H1 (cell line): Measurements from ENCODE around the gene ATP5MC2. TPM values are rescaled to one million over a fixed set of nuclear protein-coding genes. Genes with fewer than 3 reads are reported as not detected.

ENCODE experiments used
- CTCF ChIA-PET: fragments of 300-600 bp; sonication (Branson Sonifier 250); formaldehyde crosslinking; loops from one replicate; lab custom pipeline; 2021; ENCODE audit not compliant: partially characterized antibody; lab: Charles Lee
- POLR2A ChIA-PET: fragments of 300-600 bp; sonication (Branson Sonifier 250); formaldehyde crosslinking; loops from one replicate; lab custom pipeline; 2021; ENCODE audit warnings: inconsistent platforms; ENCODE audit not compliant: partially characterized antibody; lab: Charles Lee
- DNase-seq, 2 experiments: peaks; one replicate each; pipeline versions ENCODE4 v3.0.0 to v3.0.0-alpha.2; 2010 to 2022; ENCODE audit warnings: low spot score in 2 of 2, low read depth in 1 of 2, mixed read lengths in 1 of 2
- FAIRE-seq: peaks from 2 replicates; lab custom pipeline; 2011; peaks lifted over from hg19 to GRCh38; lab: Jason Lieb, UNC
- H2AFZ ChIP-seq: 2 replicates; pipeline ENCODE4 v1.8.1; 2012; ENCODE audit warnings: low read length, inconsistent platforms
- H2AK5ac ChIP-seq: 2 replicates; pipeline ENCODE4 v1.6.1; 2013; ENCODE audit warnings: low read depth, low read length
- H2BK120ac ChIP-seq: replicated peaks from 2 replicates; pipeline ENCODE3; 2013; ENCODE audit warnings: low read depth, low read length, inconsistent platforms
- H2BK12ac ChIP-seq: 2 replicates; pipeline ENCODE4 v1.6.1; 2013; ENCODE audit warnings: low read depth, low read length
- H2BK15ac ChIP-seq: 2 replicates; pipeline ENCODE4 v1.6.1; 2013; ENCODE audit warnings: low read length
- H2BK20ac ChIP-seq: 2 replicates; pipeline ENCODE4 v1.6.1; 2013; ENCODE audit warnings: low read length
- H2BK5ac ChIP-seq: 2 replicates; pipeline ENCODE4 v1.6.1; 2013; ENCODE audit warnings: low read depth, low read length
- H3K14ac ChIP-seq: 2 replicates; pipeline ENCODE4 v1.6.1; 2013; ENCODE audit warnings: inconsistent platforms; ENCODE audit not compliant: insufficient read length
- H3K18ac ChIP-seq: 2 replicates; pipeline ENCODE4 v1.6.1; 2013; ENCODE audit warnings: low read length; ENCODE audit errors: extremely low read depth
- H3K23ac ChIP-seq: 2 replicates; pipeline ENCODE4 v1.6.1; 2013; ENCODE audit warnings: inconsistent platforms; ENCODE audit not compliant: insufficient read length
- H3K23me2 ChIP-seq: 2 replicates; pipeline ENCODE4 v1.6.1; 2013; ENCODE audit warnings: low read depth, low read length
- H3K27ac ChIP-seq: 2 replicates; pipeline ENCODE4 v1.6.1; 2011; ENCODE audit warnings: low read depth, low read length, inconsistent platforms
- H3K27me3 ChIP-seq, 4 experiments: replicated peaks in 1 of 4; 1 replicate in 1 of 4; 2 replicates in 3 of 4; pipeline versions ENCODE4 v1.6.1 to v1.8.1; 2011 to 2013; ENCODE audit warnings: low read length in 3 of 4, mild to moderate bottlenecking in 3 of 4, inconsistent platforms in 2 of 4, mixed read lengths in 2 of 4, moderate library complexity in 1 of 4; ENCODE audit not compliant: control insufficient read depth in 3 of 4, insufficient read depth in 3 of 4; ENCODE audit errors: extremely low read depth in 1 of 4
- H3K36me3 ChIP-seq, 4 experiments: 2 replicates each; pipeline versions ENCODE4 v1.6.1 to v1.8.1; 2011 to 2013; ENCODE audit warnings: mild to moderate bottlenecking in 4 of 4, low read length in 3 of 4, moderate library complexity in 2 of 4, control low read depth in 1 of 4, inconsistent platforms in 1 of 4; ENCODE audit not compliant: insufficient read depth in 4 of 4, control insufficient read depth in 2 of 4
- H3K4ac ChIP-seq: replicated peaks from 2 replicates; pipeline ENCODE3; 2013; ENCODE audit warnings: low read length, low read depth, mixed read lengths, inconsistent platforms; ENCODE audit not compliant: insufficient read length
- H3K4me1 ChIP-seq, 4 experiments: replicated peaks in 1 of 4; 1 replicate in 1 of 4; 2 replicates in 3 of 4; pipeline versions ENCODE4 v1.6.1 to v1.8.1; 2011 to 2013; ENCODE audit warnings: low read length in 3 of 4, inconsistent platforms in 2 of 4, mixed read lengths in 1 of 4; ENCODE audit not compliant: insufficient read depth in 4 of 4, control insufficient read depth in 3 of 4
- H3K4me2 ChIP-seq, 2 experiments: 2 replicates each; pipeline versions ENCODE4 v1.6.1 to v1.8.1; 2011 to 2013; ENCODE audit warnings: low read depth in 2 of 2, low read length in 2 of 2, control low read depth in 1 of 2, inconsistent platforms in 1 of 2, mild to moderate bottlenecking in 1 of 2; ENCODE audit not compliant: insufficient read depth in 1 of 2
- H3K4me3 ChIP-seq, 4 experiments: fragments of 200-600, 300-600 bp in 1 of 4; sonication (generic), shearing (Covaris generic), sonication (Bioruptor Twin) in 1 of 4; 2 replicates each; pipeline versions ENCODE4 v1.5.1 to v1.8.1; 2011 to 2016; ENCODE audit warnings: low read length in 4 of 4, low read depth in 3 of 4, control low read depth in 2 of 4, inconsistent platforms in 2 of 4, mild to moderate bottlenecking in 2 of 4, mixed read lengths in 1 of 4, moderate library complexity in 1 of 4; ENCODE audit not compliant: insufficient read depth in 2 of 4; ENCODE audit errors: extremely low read depth in 1 of 4
- H3K56ac ChIP-seq: replicated peaks from 2 replicates; pipeline ENCODE3; 2013; ENCODE audit warnings: low read depth, mild to moderate bottlenecking, mixed read lengths, low read length, inconsistent platforms; ENCODE audit not compliant: insufficient read length
- H3K79me1 ChIP-seq: 2 replicates; pipeline ENCODE4 v1.6.1; 2013; ENCODE audit warnings: low read depth, low read length, control low read depth
- H3K79me2 ChIP-seq, 2 experiments: 2 replicates each; pipeline versions ENCODE4 v1.6.1 to v1.8.1; 2012 to 2013; ENCODE audit warnings: low read length in 2 of 2, mild to moderate bottlenecking in 2 of 2, inconsistent platforms in 1 of 2; ENCODE audit not compliant: insufficient read depth in 2 of 2, control insufficient read depth in 1 of 2
- H3K9ac ChIP-seq, 4 experiments: replicated peaks in 1 of 4; 1 replicate in 1 of 4; 2 replicates in 3 of 4; pipeline versions ENCODE4 v1.6.1 to v1.8.1; 2011 to 2013; ENCODE audit warnings: low read depth in 3 of 4, low read length in 3 of 4, control low read depth in 2 of 4, mild to moderate bottlenecking in 2 of 4, moderate library complexity in 2 of 4, inconsistent platforms in 1 of 4; ENCODE audit errors: extremely low read depth in 1 of 4
- H3K9me3 ChIP-seq, 2 experiments: 2 replicates each; pipeline versions ENCODE4 v1.6.1 to v1.8.1; 2012 to 2013; ENCODE audit warnings: mild to moderate bottlenecking in 2 of 2, moderate library complexity in 2 of 2, control low read depth in 1 of 2, inconsistent platforms in 1 of 2, low read depth in 1 of 2, low read length in 1 of 2, mixed read lengths in 1 of 2; ENCODE audit not compliant: insufficient read depth in 2 of 2
- H4K20me1 ChIP-seq, 2 experiments: replicated peaks in 1 of 2; 2 replicates each; pipeline versions ENCODE3 to v1.8.1; 2011 to 2013; ENCODE audit warnings: inconsistent platforms in 2 of 2, low read length in 2 of 2, mild to moderate bottlenecking in 1 of 2; ENCODE audit not compliant: insufficient read depth in 2 of 2, control insufficient read depth in 1 of 2
- H4K5ac ChIP-seq: 2 replicates; pipeline ENCODE4 v1.6.1; 2013; ENCODE audit warnings: low read length, low read depth, mixed read lengths, inconsistent platforms; ENCODE audit not compliant: insufficient read length
- H4K8ac ChIP-seq: 2 replicates; pipeline ENCODE4 v1.8.0; 2013; ENCODE audit warnings: mild to moderate bottlenecking, moderate library complexity, low read length, inconsistent platforms; ENCODE audit not compliant: insufficient read depth; ENCODE audit errors: extremely low read depth
- H4K91ac ChIP-seq: replicated peaks from 2 replicates; pipeline ENCODE3; 2013; ENCODE audit warnings: low read length, mixed read lengths, inconsistent platforms; ENCODE audit not compliant: insufficient read length
- CEBPB ChIP-seq: IDR thresholded peaks from 2 replicates; pipeline ENCODE4 v1.6.1; 2012; ENCODE audit warnings: low read depth, low read length
- CHD1 ChIP-seq: IDR thresholded peaks from 2 replicates; pipeline ENCODE4 v1.6.1; 2012; ENCODE audit warnings: low read depth, low read length, improper control_type of control experiment
- PHF8 ChIP-seq: fragments of 200-600 bp; sonication (generic); conservative IDR thresholded peaks from 2 replicates; pipeline ENCODE4 v1.7.1; 2012; ENCODE audit warnings: low read depth, mild to moderate bottlenecking, inconsistent platforms, low read length, moderate library complexity
- SAP30 ChIP-seq: fragments of 300-600 bp; sonication (generic); IDR thresholded peaks from 2 replicates; pipeline ENCODE4 v1.7.1; 2012; ENCODE audit warnings: low read length, moderate library complexity, mild to moderate bottlenecking, inconsistent platforms; ENCODE audit not compliant: insufficient read depth, insufficient replicate concordance
- SP2 ChIP-seq: IDR thresholded peaks from 2 replicates; pipeline ENCODE4 v1.6.1; 2012; ENCODE audit warnings: mild to moderate bottlenecking, low read length, inconsistent platforms
- WGBS, 2 experiments: shearing (Covaris generic) in 1 of 2; methylation state at CpG; one replicate each; pipeline versions ENCODE4 v1.1.6 to v1.1.7; 2013 to 2015; ENCODE audit warnings: low lambda C conversion rate in 2 of 2, mixed read lengths in 2 of 2, inconsistent platforms in 1 of 2, low coverage in 1 of 2, missing lambda C conversion rate in 1 of 2; ENCODE audit not compliant: insufficient replicate concordance in 2 of 2, insufficient coverage in 1 of 2, insufficient read length in 1 of 2; ENCODE audit errors: extremely low coverage in 1 of 2, missing lambda C conversion rate in 1 of 2; 5-methylcytosine and 5-hydroxymethylcytosine counted together
- polyA plus RNA-seq, 7 experiments: library from polyadenylated mRNA; depleted of rRNA in 3 of 7; stranded (reverse) in 5 of 7; unstranded in 2 of 7; fragments of >200 nt in 5 of 7; fragments of 200-250 nt in 2 of 7; gene quantifications; 1 replicate in 5 of 7; 2 replicates in 1 of 7; 4 replicates in 1 of 7; pipeline versions ENCODE4 v1.2.1 to v1.2.3, GENCODE V29; 2011 to 2013; ENCODE audit warnings: missing spikeins in 2 of 7, mixed read lengths in 2 of 7
- total RNA-seq: library from RNA; stranded (reverse); fragmentation: NEBNext Ultra II Directional; extraction: Animal tissue kit (Norgen Biotek cat#: 25700); gene quantifications from 2 replicates; pipeline ENCODE4 v1.2.1, GENCODE V29; 2021

The ATP5MC2 gene
- total and polyA plus RNA-seq, 2 of the 8 experiments (the other 6 are each of a cell fraction or from before 2014, with no cell fraction given), result 408 to 952 TPM

- no peak overlapping the region for H4K5ac ChIP-seq
- CTCF ChIA-PET, result interaction anchor here (1.8 to 10.0 kb wide), 2 partner anchors 8 to 32 kb away, joined by 5 to 531 read pairs; partner anchors contain the start of gene CALCOCO1
Observed at GRCh38 chr12:53706080-53706479, 30.2 kb upstream of the ATP5MC2 start.

More at GRCh38 chr12:53706080-53706479, 30.2 kb upstream of the ATP5MC2 start:
- Histone ChIP-seq H2BK12ac (no peak overlapping the region), H3K56ac (no peak overlapping the region), H3K4me1 (no peaks in the 10 kb centered on the region), H4K91ac (no peak overlapping the region), H3K4ac (no peak overlapping the region), H3K9ac (no peak overlapping the region), H3K36me3 (no peaks in the 10 kb centered on the region), H4K20me1 (no peaks in the 10 kb centered on the region), H3K23ac (no peak overlapping the region), H2BK120ac (no peak overlapping the region), H3K14ac (no peak overlapping the region), H3K23me2 (no peaks in the 10 kb centered on the region), H3K18ac (no peak overlapping the region)
- FAIRE-seq, result no peak
- POLR2A ChIA-PET, result no interaction called here
- TF ChIP-seq CEBPB, result no peak
- TF ChIP-seq PHF8, result no peak
- TF ChIP-seq SP2, result no peak
- TF ChIP-seq SAP30, result no peak
- no peak for TF ChIP-seq CHD1
- TF ChIP-seq, all 59 proteins: peak for 0
- 86% methylated on average over 1 of the region's 1 CpG; no CpG with 5 or more reads in 1 of the 2 experiments for WGBS, 2 experiments
- Histone ChIP-seq H2BK15ac (no peak overlapping the region), H3K4me3 (no peak overlapping the region), H3K4me2 (no peak overlapping the region), H3K79me2 (no peaks in the 10 kb centered on the region), H3K27me3 (peaks cover 0 to 2% (median 0%) of the 10 kb centered on the region in 4 experiments; a peak in 2 of 7 replicates), H3K27ac (no peak overlapping the region), H2BK5ac (no peak overlapping the region), H2AFZ (no peak overlapping the region), H4K8ac (no peak overlapping the region), H3K9me3 (no peaks in the 10 kb centered on the region), H3K79me1 (no peaks in the 10 kb centered on the region), H2AK5ac (no peak overlapping the region), H2BK20ac (no peak overlapping the region)
- no peak for DNase-seq
